ENCODE measurements around the gene FKBP14.

The FKBP14 gene

DNA sequence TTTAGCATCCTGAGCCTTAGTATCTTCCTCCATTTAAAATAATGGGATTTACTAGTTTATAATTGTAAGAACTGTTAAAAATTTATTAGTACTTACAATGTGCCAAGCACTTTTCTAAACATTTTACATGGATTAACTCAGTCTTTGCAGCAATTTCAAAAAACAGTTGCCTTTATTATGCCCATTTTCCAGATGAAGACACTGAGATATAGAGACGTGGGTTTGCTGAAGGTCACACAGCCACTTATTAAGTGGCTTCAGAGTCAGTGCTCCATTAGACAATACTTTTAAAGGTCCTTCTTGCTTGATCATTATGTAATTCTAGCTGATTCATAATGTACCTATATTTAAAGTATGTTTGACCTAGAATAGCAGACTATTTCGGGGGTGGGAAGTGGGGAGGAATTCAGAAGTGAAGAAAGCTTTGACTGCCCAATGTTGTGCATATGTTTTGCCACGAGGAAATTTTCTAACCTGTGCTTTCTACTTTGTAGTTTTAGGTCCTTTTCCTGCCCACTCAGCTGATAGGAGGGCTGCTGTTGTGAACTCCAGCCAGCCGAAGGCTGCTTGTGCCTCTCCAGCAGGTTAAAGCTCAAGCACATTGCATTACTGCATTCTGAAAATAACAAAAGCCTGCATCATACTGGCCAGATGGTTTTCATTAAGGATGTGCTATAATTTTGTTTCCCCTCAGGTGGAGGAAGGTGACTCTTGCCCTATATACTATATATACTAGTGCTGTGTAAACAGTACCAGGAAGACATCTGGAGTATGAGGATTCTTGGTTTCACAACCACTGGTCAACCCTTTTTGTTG lies 6.0 kb upstream of the FKBP14 start:
- no peak for DNase-seq

DNA sequence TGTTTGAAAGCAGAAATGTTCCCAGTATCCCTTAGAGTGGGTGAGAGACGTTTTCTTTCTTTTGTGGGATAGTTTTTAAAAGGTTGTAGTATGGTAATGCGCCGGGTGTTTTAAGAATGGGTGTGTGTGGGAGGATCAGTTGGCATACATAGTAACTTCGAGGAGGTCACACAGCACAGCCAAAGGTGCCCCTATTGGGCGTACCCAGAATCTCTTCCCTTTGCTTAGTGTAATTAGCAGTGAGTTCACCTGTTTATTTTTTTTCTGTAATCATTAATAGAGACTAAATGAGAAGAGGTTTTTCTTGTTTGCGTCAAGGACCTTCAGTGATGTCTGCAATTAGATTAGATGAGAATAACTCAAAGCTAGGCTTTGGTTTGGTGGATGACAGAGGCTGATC lies 3.2 kb upstream of the FKBP14 start:
- no peak for DNase-seq

DNA sequence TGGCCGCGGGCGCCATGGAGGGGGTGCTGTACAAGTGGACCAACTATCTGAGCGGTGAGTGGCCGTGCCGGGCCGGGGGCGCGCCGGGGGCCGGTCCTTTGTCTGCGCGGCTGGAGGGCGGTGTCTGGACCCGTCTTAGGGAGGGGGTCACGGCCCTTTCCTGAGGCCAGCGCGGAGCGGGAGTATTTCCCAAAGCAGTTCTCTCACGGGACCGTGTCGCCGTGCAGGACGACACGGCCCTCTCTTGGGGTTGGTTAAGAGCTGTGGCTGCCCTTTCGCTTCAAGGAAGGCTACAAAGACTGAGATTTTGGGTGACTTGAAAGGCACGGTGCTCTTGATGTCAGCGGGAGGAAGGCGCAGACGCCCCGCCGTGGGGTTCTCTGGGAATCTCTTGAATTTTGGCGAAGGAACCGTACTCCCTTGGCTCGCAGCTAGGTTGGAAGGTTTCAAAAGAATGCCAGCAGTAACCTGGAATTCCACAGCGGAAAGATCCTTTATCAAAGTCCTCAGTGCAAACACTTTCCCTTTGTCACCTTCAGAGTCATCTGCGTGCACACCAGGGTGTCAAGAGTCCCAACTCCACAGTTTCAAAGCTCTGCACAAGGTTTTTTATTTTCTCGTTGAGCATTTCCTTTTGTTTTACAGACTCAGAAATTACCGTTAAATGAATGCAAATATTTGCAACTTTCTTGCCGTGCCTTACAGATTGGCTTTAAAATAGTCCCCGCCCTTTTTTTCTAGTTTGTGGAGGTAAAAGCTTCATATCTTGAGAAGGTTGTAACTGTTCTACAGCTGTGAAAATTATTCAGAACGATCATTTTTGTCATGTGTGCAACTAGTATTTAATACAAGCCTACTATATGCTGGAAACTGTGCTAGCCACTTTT lies 2.5 kb upstream of the FKBP14 start:
- peak; percentile 56 for DNase-seq

DNA sequence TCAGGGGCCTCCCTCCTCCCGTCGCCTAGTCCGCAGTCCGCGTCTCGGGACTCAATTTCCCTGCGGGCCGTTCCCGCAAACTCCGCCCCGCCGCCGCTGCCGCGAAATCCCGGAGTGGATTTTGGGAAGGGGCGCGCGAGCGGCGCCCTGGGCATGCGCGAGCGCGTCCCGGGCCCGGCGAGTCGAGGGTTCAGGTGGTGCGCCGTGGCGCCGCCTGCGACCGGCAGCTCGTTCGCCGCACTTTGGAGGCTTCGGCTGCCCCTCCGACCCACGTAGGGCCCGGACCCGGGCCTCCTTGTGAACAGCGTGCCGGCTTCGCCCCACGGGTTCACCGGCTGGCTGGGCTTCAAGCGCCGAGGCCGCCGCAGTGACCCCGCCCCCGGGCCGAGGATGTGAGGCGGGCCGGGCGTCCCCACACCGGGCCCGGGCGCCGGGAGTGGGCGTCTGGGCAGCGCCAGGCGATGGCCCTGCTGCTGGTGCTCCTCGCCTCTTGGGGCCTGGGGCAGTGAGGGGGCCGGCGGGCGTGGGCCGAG lies 1.8 kb upstream of the FKBP14 start, which contains the start of gene PLEKHA8:
PLEKHA8 (plus strand) TSS at position 197 of the 533 bp plus-strand sequence. CDS start 351 bp downstream, outside the sequence.
- peak; percentile 92 for DNase-seq

DNA sequence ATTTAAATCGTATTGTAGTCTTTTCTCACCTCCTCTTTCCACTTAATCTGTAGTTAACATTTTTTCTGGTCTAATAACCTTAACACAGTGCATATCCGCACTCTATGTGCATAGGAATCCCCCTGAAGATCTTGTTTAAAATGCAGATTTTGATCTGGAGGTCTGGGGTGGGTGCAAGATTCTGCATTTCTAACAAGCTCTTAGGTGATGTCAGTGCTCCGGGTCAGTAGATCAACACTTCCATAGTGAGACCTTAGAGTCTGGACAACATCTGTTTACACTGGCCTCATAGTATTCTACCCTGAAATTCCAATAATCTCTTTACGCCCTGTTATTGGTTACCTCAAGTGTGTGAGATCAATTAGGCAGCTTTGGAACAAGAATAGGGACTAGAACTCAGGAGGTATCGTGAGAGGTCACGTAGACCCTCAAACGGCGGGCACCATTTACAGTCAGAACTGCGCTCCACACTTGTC lies 1.3 kb upstream of the FKBP14 start:
- peak; percentile 84 for DNase-seq

DNA sequence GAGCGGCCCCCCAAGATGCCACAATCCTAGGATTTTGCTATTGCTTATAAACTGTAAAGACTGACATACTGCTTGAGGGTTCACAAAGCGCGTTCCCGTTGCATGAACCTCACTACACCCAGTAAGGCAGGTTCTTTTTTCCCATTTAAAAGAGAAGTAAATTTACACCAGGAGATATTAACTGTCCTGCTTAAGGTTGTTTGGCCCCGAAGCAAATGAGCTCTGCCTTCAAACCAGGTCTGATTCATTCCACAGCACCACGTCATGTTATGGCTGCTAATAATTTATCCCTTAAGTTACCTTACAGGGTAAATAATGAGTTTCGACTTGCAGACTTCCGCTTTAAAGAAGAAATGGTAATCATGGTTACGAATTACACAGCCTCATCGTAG lies 559 bp upstream of the FKBP14 start:
- peak; percentile 58 for DNase-seq

DNA sequence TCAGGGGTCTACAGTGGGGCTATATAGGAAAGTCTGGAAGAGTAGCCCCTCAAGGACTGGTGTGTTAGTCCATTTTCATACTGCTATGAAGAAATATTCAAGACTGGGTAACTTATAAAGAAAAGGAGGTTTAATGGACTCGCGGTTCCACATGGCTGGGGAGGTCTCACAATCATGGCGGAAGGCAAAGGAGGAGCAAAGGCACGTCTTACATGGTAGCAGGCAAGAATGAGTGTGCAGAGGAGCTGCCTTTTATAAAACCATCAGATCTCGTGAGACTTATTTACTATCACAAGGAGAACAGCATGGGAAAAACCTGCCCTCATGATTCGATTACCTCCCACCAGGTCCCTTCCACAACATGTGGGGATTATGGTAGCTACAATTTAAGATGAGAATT lies 3.0 kb downstream of the FKBP14 start:
- no peak for DNase-seq

DNA sequence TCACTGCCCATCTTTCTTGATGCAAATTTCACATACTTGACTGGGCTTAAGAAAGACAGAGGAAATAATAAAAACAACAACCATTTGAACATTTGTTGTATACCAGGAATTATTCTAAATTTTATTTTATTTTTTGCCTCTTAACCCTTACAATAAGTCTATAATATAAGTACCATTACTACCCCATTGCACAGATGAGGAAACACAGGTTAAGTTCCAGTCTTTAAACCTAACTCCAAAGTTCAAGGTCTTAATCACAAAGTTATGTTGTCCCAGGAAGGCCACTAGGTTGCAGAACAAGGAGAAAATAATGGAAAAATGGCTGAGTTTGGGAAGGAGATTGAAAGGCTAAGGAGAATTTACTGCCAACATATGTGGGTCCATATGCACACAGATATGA lies 3.5 kb downstream of the FKBP14 start:
- DNase-seq, result no peak

DNA sequence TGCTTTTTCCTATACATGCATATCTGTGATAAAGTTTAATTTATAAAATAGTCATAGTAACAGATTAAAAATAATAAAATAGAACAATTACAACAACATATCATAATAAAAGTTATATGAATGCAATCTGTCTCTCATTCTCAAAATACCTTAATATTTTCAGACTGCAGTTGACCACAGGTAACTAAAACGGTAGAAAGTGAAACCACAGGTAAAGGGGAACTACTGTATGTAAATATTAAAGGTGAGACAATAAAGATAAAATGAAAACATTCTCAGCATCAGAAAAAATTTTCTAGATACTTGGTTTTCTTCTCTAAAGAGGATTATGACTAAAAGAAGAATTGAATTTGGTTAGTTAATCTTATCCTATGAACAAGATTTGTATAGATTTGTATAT lies 6.0 kb downstream of the FKBP14 start:
- DNase-seq, result no peak

DNA sequence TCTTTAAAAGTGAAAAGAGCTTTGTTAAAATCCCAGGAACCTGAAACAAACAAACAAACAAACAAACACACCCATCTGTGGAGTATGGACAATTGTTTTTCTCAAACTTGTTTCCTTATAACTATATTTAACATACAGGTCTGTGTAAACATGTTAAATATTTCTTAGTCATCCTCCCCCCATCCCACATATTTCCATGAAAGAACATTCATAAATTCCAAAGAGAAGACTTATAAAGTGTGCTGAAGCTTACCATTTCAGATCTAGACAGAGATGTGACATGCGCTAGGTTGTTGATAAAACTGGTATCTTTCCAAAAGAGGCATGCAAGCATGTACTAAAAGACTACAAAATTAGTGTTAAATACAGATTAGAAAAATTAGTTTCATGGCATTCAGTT lies 6.5 kb downstream of the FKBP14 start:
- no peak for DNase-seq

DNA sequence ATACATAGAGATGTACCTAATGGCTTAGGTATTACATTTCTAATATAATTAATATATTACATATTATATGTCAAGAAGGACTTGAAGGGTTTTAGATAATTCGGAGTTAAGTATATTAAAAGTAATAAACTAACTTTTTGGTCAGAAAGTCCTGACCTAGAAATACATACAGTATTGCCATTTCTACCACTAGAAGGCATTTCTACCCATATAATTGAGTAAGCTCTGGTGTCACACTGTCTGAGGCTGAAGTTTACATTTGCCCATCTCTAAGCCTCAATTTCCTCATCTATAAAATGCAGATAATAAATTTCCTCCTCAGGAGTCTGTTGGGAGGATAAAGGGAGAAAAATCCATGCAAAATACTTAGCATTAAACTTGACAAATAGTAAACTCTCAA lies 7.1 kb downstream of the FKBP14 start:
- DNase-seq, result no peak

DNA sequence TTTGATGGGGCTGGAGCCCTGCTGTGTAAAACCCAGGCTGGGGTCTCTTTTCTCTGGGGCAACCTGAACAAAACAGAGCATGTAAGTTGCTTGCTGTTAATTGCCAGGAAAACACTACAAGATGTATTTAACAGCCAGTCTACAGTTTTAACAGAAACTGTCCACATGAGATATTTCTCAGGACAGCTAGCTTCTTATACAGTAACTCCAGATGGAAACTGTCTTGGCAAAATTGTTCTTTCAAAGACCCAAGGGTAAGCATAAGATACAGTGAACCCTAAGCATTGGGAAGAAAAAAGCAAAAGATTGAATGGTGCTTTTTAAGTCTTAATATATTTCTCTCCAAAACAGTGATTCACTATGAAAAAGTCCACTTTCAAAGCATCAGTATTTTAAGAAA lies 8.1 kb downstream of the FKBP14 start:
- no peak for DNase-seq

DNA sequence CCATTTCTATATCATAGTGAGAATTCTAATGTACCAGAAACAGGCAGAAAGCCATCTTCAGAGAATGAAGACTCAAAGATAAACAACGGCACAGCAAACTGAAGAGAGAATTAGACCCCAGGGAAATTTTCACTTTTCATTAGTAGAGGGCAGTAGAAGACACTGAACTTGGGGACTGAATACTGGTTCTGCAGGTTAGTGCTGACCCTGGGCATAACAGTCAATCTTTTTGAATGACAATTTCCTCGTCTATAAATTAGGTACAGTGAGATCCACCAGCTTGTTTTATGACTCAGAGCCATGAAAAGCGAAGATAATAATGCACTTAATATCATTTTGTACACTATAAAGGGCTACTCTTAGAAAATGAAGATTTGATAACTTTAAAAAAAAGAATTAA lies 13.7 kb downstream of the FKBP14 start:
- no peak for DNase-seq

DNA sequence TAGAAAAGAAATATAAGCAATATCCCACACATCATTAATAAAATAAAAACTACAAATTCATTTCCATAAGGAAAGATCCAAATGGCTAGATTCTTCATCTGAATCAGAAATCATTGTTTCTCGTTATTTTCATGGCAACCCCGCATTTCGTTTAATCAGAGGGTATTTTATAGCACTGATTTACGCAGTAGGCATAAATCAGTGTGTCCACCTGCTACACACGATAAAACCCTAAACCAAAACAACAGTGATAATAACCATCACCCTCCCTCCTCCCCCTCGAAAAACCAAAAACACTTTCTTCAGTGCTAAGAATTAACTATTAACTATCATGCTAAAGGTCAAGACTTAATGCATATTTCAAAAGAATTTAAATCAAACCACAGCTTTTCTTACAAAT lies 16.5 kb downstream of the FKBP14 start:
- no peak for DNase-seq

DNA sequence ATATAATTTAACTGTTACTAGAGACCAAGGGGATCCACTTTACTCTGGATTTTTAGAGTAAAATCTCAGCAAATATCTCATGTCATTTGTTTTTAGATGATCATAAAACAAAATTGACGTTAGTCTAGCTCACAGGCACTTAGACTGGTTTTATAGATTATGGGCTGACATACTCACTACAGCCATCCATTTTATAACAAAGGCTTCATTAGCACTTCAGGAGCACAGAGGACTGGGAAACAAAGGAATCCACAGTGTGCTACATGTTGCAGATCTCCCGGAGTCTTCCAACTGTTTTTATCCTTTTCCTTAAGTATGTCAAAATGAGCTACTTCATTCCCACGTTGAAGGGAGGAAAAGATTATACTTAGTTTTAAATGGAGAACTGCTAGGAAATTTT lies 21.0 kb downstream of the FKBP14 start:
- no peak for DNase-seq

DNA sequence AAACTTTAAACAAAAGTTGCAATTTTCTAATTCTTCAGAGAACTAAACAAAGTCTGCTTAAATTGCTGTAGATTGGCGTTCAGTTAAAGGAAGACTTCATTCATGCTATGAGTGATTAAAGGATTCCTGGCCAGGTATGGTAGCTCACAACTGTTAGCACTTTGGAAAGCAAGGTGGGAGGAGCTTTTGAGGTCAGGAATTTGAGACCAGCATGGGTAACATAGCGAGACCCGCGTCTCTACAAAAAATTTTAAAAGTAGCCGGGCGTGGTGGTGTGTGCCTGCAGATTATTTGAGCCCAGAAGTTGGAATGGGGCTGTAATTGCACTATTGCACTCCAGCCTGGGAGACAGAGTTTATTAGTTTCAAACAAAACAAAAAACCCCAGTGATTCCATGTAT lies 23.4 kb downstream of the FKBP14 start:
- no peak for DNase-seq

DNA sequence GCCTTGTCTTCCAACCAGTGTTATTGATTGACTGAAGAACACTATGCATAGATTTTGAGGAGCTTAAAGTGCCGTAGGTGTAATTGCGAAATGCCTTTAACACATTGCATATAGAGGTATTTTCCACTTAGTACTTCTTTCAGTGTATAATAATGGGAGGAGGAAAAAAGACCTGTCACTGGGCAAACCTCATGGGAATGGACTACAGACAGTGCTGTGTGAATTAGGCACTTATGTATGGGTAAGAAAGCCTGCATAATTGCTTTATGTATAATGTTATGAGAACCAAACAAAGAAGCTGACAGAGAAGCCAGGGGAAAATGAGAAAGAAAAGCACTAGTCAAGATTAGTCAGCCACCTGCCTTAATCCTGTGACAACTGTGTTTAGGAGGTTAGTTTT lies 24.5 kb downstream of the FKBP14 start:
- no peak for DNase-seq

DNA sequence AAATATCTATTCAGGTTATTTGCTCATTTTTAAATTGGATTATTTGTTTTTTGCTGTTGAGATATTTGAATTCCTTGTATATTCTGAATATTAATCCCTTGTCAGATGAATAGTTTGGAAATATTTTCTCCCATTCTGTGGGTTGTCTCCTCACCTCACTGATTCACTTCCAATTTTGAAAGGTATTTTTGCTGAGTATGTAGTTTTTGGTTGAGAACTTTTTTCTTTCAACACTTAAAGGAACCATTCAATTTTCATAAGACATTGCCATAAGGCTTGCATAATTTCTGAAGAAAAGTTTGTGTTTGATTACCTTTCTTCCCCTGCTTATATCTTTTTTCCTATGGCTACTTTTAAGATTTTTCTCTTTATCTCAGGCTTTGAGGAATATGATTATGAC lies 28.0 kb downstream of the FKBP14 start:
- no peak for DNase-seq

DNA sequence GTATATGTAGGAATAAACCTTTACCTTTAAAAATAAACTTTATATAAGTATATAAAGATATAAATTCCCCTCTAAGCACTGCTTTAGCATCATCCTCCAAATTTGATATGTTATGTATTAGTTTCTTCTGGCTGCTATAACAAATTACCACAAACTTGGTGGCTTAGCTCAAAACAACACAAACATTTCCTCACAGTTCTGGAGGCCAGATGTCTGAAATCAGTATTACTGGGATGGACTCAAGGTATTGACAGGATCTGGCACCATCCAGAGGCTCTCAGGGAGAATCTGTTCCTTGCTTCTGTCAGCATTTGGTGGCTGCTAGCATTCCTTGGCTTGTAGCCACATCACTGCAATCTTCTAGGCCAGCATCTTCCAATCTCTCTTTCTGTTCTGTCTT lies 30.2 kb downstream of the FKBP14 start:
- DNase-seq, result no peak

DNA sequence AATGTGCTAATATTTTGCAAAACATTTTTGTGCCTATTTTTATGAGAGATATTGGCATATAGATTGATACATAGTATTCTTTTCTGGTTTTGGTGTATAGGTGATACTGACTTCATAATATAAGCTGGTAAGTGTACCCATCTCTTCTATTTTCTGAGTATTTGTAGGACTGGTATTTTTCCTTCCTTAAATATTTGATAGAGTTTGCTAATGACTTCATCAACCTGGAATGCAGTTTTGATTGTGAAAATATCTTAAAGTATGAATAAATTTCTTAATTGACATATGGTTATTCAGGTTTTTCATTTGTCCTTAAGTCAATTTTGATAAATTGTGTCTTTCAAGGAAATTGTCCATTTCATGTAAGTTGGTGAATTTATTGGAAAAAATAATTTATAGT lies 30.9 kb downstream of the FKBP14 start:
- no peak for DNase-seq

DNA sequence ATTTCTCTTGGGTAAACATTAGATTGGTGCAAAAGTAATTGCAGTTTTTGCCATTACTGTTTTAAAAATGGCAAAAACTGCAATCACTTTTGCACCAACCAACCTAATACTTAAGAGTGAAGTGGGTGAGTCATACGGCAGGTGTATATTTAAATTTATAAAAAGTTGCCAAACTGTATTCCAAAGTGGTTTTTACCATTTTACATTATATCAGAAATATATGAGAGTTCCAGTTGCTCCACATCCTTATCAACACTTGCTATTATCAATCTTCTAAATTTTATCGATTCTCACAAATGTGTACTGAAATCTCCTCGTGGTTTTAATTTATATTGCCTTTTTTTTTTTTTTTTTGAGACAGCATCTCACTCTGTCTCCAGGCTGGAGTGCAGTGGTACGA lies 33.4 kb downstream of the FKBP14 start:
- no peak for DNase-seq

DNA sequence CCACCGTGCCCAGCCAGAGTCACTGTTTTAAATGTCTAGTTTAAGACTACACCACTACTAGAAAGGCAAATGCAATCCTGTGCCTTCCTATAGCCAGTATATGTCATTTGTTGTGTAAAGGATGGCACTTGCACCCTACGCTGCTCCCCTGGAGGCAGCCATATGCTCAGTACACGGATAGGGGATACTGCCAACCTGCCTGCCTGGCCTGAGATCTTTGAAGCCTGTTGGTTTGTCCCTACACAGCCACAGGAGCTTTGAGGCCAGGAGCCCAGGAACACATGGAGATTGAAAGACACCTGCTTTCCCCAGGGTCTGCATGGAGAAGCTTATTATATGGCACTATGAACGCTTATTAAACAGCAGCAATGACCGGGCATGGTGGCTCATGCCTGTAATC lies 34.6 kb downstream of the FKBP14 start:
- no peak for DNase-seq

DNA sequence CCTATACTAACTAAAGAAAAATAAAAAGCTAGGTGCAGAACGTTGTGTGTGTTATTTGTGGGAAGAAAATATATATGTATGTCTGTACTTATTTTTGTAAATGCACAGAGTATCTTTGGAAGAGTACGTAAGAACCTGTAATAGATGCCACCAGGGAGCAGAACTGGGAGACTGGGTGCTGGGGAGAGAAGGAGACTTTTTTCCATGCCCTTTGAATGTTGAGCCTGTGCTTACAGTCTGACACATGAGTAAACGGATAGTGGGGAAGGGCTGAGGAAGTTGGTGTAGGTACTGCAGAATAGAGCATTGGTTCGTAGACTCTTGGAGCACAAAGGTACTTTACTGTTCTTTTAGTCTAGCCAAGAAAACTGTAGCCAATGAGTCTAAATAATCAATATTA lies 35.6 kb downstream of the FKBP14 start:
- DNase-seq, result no peak
